NCI-H1694 (cell line): ENCODE data around the gene FOXA3.
A peak's percentile ranks its signal among the peaks of the same experiment; 100 is the strongest.

ENCODE experiments used
- DNase-seq: peaks from one replicate; lab custom pipeline; 2025; lab: John Stamatoyannopoulos, UW

Gene FOXA3

GRCh38 chr19:45874620-45874966, 10.5 kb downstream of the FOXA3 start:
- no peak for DNase-seq

GRCh38 chr19:45876161-45876410, 12.0 kb downstream of the FOXA3 start:
- DNase-seq, result no peak

DNA sequence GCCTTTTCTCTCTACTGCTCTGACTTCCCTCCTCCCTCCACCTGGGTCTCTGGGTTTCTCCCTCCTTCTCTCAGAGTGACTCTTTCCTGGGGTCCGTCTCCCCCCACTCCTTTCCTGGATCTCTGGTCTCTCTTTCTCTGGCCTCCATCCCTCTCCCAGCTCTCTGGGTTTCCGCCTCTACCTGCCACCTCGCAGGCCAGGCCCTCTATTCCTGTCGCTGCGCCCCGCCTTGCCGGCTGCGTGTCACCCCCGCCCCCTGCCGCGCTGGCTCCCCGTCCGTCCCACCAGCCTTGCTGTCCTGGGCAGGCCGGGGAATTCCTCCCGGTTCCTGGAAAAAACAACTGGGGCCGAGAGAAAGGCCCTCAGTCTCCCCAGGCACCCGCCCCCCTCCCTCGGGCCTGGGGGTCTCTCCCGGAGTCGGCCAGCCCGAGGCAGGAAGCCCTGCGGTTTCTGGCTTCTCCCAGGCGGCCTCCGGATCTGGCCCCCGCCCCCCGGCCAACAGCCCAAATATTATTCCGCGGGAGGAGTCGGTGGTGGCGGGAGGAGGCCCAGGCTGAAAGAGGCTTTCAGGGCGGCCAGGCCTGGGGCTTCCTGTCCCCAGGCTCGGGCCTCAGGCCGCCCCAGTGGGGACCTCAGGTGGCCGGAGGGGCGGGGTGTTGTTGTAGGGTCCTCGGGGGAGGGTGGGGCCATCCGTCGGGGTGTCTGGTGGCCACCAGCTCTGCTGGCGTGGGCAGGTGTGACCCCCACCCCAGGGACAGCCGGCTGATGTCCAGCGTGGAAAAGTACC, 12.5 kb downstream of the FOXA3 start:
- no peak for DNase-seq

- no peak for DNase-seq
These were observed 14.1 kb downstream of the FOXA3 start for GRCh38 chr19:45878043-45878794.

DNA sequence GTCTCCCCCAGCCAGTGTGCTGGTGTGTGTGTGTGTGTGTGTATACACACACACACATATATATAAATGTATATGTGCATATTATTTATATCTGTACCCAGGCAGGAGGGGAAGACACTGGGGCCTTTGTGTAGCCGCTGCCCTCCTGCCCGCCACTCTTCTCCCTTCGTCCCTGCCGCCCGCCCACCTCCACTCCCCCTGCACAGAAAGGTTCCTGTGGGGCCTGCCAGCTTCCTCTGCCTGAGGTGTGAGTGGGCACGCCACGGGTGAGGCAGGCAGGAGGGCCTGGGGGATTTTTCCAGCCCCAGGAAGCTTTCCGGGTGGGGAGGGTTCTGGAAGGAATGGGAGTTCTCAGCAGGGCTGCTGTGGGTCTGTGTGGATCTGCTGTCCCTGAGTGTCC, 14.9 kb downstream of the FOXA3 start:
- DNase-seq, result no peak

- no peak for DNase-seq
These were observed 15.8 kb downstream of the FOXA3 start for GRCh38 chr19:45879971-45880370.

DNA sequence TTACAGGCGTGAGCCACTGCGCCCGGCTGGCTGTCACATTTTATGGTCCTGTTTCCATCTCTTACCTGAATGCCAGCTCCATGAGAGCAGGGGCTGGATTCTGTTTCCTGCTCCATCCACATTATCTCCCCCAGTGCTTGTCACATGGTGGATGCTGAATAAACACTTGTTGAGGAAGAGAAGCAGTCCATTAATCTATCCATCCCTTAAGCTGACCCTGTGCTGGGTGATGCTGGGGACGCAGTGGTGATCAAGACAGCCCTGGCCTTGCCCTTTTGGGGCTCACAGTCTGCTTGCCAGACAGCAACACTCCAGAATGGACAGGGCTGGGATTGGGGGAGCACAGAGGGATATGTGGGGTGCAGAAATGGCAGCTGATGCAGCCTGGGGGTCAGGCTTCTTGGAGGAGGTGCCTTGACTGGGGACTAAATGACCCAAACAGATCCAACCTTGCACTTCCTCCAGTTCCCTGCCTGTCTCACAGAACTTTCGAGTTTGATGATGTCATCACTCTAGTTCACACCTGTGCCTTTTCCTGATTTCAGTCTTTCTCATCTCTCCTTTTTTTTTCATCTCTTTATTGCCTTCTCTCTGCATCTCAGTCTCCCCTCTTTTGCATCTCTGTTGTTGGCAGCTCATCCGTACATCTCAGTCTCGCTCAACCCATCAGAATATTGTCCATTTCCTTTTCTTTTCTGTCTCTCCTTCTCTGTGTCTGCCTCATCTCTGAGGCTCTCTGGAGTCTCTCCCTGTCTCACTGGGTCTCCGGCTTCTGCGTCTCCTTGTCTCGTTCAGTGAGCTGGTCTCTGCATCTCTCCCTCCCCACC, 17.2 kb downstream of the FOXA3 start:
- no peak for DNase-seq

- DNase-seq, result no peak
These were observed 17.9 kb downstream of the FOXA3 start for GRCh38 chr19:45881909-45882528.

GRCh38 chr19:45882652-45883585, 18.8 kb downstream of the FOXA3 start:
- peak; percentile 67 for DNase-seq

GRCh38 chr19:45883586-45883880, 19.4 kb downstream of the FOXA3 start:
- DNase-seq, result no peak

DNA sequence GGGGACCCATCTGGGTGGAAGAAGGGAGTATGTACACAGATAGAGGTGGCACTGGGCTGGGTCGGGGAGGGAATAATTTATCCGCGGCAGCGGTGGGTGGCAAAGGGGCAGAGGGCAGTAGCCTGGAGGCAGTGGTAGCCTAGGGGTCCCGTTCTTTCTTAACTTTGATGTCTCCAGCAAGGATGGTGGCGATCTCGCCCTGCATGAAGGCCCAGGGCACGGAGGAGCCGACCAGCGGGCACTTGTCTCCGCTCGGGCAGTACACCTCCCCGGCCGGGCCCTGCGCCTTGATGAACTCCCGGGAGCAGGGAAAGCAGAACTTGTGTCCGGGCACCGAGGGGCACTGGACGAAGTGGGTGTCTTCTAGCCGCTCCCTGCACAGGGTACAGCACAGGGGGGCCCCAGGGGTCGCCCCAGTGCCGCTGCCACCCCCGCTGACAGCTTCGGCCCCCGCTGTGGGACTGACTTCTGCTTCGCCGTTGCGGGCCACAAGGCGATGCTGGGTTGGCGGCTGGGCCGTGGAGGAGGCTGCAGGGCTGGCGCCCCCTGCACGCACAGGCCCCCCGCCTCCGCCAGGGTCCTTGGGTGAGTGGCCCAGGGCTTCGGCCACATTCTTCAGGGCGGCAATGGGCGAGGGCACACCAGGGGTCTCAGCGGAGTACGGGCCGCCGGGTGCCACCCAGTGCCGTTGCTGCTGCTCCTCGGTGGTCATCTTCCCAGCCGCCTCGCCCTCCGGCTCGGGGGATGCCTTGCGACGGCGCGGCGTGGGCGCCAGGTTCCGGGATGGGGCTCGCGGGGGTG, 20.0 kb downstream of the FOXA3 start:
- no peak for DNase-seq

DNA sequence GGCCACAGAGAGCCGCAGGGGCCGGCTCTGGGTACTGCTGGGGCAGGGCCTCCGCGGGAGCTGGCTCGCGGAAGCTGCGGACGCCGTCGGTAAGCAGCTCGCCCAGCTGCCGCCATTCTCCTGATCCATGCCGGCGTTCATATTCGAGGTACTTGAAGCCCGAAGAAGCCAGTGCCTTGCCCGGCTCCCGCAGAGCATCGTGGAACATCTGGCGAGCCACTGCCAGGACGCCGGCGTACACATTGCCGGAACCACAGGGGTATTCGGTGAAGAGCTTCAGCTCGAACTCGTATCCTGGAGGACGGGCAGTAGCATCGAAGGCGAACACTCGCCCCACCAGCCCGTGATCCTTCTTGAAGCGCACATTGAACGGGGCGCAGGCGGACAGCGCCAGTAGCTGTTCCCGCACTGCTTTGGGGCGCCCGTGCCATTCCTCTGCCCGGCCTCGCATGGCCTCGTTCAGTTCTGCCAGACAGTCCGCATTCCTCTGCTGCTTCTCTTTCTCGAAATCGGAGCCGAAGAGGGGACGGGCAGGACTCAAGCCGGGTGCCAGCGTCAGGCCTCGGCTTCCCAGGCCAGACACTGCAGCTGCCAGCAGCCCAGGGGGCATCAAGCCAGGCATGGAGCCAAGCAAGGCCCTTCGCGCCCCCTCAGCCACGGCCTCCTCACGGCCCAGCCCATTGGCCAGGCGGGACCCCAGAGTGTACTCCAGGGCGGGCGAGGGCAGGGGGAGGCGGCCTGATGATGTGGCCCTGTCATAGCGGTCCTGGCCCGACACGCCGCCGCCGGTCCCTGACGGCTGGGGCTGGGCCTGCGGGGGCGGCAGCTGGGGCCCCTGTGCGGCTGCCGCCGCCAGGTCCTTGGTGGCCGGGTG, 20.8 kb downstream of the FOXA3 start:
- no peak for DNase-seq

- peak; percentile 88 for DNase-seq
These were observed 21.7 kb downstream of the FOXA3 start, which contains the start of gene IRF2BP1 for GRCh38 chr19:45885556-45886426. TSS of gene IRF2BP1 (minus strand) at chr19:45886141. CDS start at chr19:45885774, 367 bp downstream.

DNA sequence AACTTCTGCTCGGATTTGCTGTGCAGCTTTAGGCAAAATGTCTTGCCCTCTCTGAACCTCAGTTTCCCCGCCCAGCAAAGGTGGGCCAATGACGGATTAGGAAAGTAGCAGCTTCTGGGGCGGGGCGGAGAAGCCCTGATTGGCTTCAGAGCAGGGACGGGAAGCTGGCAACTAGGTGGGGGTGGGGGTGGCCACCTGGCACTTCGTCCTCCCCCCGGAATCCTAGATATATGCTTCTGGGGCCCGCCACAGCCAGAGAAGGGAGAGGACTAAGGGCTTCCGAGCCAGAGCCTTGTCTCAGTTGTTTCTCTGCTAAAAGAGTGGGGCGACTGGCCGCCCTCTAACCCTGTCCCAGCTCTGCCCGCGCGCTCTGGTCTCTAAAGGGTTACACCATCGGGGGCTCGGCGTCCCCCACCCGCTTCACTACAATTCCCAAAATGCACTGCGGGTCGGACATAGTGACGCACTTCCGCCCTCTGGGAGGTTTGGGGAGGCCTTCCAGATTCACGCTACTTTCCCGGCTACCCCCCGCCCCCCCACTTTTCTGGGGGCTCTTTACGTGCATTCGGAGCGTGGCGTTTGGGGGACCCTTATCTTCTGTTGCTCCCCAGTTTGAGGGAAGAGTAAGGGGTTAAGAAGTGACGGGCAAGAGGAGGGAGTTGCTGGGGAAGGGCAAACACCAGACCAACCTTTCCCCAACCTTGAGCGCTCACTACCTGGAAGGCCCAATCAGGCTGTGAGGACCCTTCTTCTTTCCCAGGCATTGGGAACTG, 22.5 kb downstream of the FOXA3 start:
- peak; percentile 93 for DNase-seq

GRCh38 chr19:45887200-45887710, 23.1 kb downstream of the FOXA3 start:
- DNase-seq, result no peak

DNA sequence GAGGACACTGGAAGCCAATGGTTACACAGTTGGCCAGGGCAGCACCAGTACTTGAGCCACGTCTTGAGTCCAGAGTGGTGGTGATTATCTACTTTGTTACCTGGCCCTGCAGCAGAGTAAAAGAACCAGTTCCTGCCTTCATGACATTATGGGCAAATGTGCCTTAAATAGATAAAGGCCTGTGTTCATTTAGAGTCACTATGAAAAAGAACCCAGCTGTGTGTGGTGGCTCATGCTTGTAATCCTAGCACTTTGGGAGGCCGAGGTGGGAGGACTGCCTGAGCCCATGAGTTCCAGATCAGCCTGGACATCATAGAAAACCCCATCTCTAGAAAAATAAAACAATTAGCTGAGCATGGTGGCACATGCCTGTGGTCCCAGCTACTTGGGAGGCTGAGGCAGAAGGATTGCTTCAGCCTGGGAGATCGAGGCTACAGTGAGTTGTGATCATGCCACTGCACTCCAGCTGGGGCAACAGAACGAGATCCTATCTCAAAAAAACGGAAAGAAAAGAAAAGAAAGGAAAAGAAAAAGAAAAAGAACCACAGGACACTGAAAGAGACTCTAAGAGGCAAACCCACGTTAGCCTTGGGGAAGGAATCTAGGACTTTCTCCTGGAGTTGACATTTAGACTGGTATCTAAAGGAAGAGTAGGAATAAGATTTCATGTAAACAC, 25.2 kb downstream of the FOXA3 start:
- DNase-seq, result no peak

DNA sequence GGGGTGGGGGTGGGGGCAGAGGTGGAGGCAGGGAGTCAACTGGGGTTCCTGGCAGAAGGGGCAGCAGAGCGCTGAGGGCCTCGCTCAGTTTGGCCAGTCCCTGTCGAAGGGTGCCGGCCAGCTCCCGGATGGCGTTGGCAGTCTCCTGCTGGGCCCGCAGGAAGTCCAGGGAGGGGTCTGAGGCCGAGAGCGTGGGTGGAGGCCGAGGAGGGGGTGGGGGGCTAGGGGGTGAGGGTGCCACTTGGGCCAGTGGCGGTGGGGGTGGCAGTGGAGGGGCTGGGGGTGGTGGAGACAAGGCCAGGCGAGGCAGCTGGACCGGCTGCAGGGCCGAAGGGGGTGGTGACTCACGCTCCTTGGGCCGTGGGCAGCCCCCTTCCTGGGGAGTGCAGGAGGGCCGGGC, 26.8 kb downstream of the FOXA3 start:
- no peak for DNase-seq
